H1 (cell line): Measurements from ENCODE around the gene ACOT11. TPM values are rescaled to one million over a fixed set of nuclear protein-coding genes. Genes with fewer than 3 reads are reported as not detected.

Experiments used
- ASH2L ChIP-seq: fragments of 200-600, 300-600 bp; sonication (generic); IDR thresholded peaks from one replicate; pipeline ENCODE4 v1.7.1; 2017; ENCODE audit warnings: low read length
- BACH1 ChIP-seq: IDR thresholded peaks from 2 replicates; pipeline ENCODE4 v1.6.1; 2012; ENCODE audit warnings: low read length, improper control_type of control experiment
- BRCA1 ChIP-seq: IDR thresholded peaks from 2 replicates; pipeline ENCODE4 v1.6.1; 2012; ENCODE audit warnings: low read depth, low read length, improper control_type of control experiment
- CBX5 ChIP-seq: fragments of 300-800, 300-1000 bp; sonication (generic); IDR thresholded peaks from 2 replicates; pipeline ENCODE4 v1.7.1; 2016; ENCODE audit warnings: antibody characterized with exemption, low read length, low read depth
- EGR1 ChIP-seq: IDR thresholded peaks from 2 replicates; pipeline ENCODE4 v1.6.1; 2011; ENCODE audit warnings: low read depth, low read length, borderline replicate concordance
- HDAC2 ChIP-seq, 2 experiments: fragments of 300-600 bp in 1 of 2; sonication (generic) in 1 of 2; IDR thresholded peaks; 2 replicates each; pipeline ENCODE4 v1.6.1; 2011 to 2012; ENCODE audit warnings: low read depth in 2 of 2, low read length in 2 of 2, mild to moderate bottlenecking in 2 of 2, moderate library complexity in 2 of 2, borderline replicate concordance in 1 of 2, inconsistent platforms in 1 of 2
- KDM4A ChIP-seq: IDR thresholded peaks from one replicate; pipeline ENCODE4 v1.7.1; 2012; ENCODE audit warnings: low read depth, mild to moderate bottlenecking, moderate library complexity, low read length, inconsistent platforms; ENCODE audit not compliant: severe bottlenecking
- NANOG ChIP-seq: IDR thresholded peaks from 2 replicates; pipeline ENCODE4 v1.6.1; 2011; ENCODE audit warnings: low read length, low read depth, mild to moderate bottlenecking, inconsistent platforms; ENCODE audit not compliant: insufficient read depth, poor library complexity, severe bottlenecking
- POU5F1 ChIP-seq: IDR thresholded peaks from 2 replicates; pipeline ENCODE4 v1.6.1; 2011; ENCODE audit warnings: low read depth, mild to moderate bottlenecking, low read length, moderate library complexity
- RAD21 ChIP-seq, 2 experiments: IDR thresholded peaks in 1 of 2; conservative IDR thresholded peaks in 1 of 2; 2 replicates each; pipeline ENCODE4 v1.6.1; 2011; ENCODE audit warnings: low read depth in 2 of 2, low read length in 2 of 2, improper control_type of control experiment in 1 of 2, inconsistent platforms in 1 of 2, mild to moderate bottlenecking in 1 of 2, moderate library complexity in 1 of 2
- RBBP5 ChIP-seq: IDR thresholded peaks from 2 replicates; pipeline ENCODE4 v1.7.1; 2012; ENCODE audit warnings: low read depth, mild to moderate bottlenecking, inconsistent platforms, low read length, moderate library complexity, borderline replicate concordance
- RFX5 ChIP-seq: IDR thresholded peaks from 2 replicates; pipeline ENCODE4 v1.6.1; 2011; ENCODE audit warnings: low read depth, low read length, improper control_type of control experiment, borderline replicate concordance
- SIRT6 ChIP-seq: IDR thresholded peaks from one replicate; pipeline ENCODE4 v1.7.1; 2012; ENCODE audit warnings: low read length, inconsistent platforms
- SIX5 ChIP-seq: IDR thresholded peaks from 2 replicates; pipeline ENCODE4 v1.6.1; 2011; ENCODE audit warnings: mild to moderate bottlenecking, low read depth, low read length
- TEAD4 ChIP-seq: IDR thresholded peaks from 2 replicates; pipeline ENCODE4 v1.6.1; 2012; ENCODE audit warnings: low read depth, low read length, inconsistent platforms, mixed read lengths
- YY1 ChIP-seq: IDR thresholded peaks from 2 replicates; pipeline ENCODE4 v1.6.1; 2011; ENCODE audit warnings: low read depth, mild to moderate bottlenecking, low read length
- polyA plus RNA-seq, 7 experiments: library from polyadenylated mRNA; depleted of rRNA in 3 of 7; stranded (reverse) in 5 of 7; unstranded in 2 of 7; fragments of >200 nt in 5 of 7; fragments of 200-250 nt in 2 of 7; gene quantifications; 1 replicate in 5 of 7; 2 replicates in 1 of 7; 4 replicates in 1 of 7; pipeline versions ENCODE4 v1.2.1 to v1.2.3, GENCODE V29; 2011 to 2013; ENCODE audit warnings: missing spikeins in 2 of 7, mixed read lengths in 2 of 7
- total RNA-seq: library from RNA; stranded (reverse); fragmentation: NEBNext Ultra II Directional; extraction: Animal tissue kit (Norgen Biotek cat#: 25700); gene quantifications from 2 replicates; pipeline ENCODE4 v1.2.1, GENCODE V29; 2021
- TF ChIP-seq, protein P1 (sequence below): IDR thresholded peaks from 2 replicates; pipeline ENCODE4 v1.6.1; 2011; ENCODE audit warnings: low read length, improper control_type of control experiment
- TF ChIP-seq, protein P2 (sequence below): IDR thresholded peaks from 2 replicates; pipeline ENCODE4 v1.6.1; 2012; ENCODE audit warnings: inconsistent platforms

Gene ACOT11
- total and polyA plus RNA-seq, 2 of the 8 experiments (the other 6 are each of a cell fraction or from before 2014, with no cell fraction given), result 3.8 to 4.5 TPM

DNA sequence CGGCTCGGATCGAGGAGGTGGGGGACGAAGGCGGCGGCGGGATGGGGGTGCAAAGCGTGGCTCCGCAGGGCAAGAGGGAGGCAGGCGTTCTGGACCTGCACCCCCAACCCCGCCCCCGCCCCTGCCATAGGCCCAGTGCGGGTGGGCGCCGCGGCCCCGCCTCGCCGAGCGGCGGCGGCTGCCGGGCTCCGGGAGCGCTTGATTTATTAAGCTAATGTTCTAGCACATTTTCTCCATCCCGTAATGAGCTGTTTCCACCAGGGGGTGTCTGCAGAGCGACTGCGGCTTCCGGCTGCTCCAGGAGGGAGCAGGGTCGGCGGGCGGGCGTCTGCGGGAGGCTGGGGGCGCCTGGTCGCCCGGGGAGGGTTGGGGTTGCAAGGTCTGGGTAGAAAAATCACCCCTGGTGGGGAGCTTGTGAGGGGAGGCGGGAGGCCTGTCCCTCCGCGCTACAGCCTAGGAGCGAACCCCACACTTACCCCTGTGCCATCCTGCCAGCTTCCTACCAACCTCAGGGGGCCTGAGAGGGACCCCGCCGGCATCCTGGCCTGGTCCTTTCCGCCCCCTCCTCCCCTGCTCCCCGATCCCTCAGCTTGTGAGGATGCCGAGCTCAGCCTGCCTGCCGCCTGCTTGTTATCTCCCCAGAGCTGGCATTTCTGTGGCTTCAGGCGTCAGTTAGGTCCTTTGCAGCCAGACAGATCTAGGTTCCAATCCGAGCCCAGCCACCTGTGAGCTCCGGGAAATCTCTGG lies 48.5 kb upstream of the ACOT11 start (continued):
- TF ChIP-seq NANOG, result no peak
- no peak for TF ChIP-seq YY1
- no peak for TF ChIP-seq EGR1
- TF ChIP-seq, protein P1, sequence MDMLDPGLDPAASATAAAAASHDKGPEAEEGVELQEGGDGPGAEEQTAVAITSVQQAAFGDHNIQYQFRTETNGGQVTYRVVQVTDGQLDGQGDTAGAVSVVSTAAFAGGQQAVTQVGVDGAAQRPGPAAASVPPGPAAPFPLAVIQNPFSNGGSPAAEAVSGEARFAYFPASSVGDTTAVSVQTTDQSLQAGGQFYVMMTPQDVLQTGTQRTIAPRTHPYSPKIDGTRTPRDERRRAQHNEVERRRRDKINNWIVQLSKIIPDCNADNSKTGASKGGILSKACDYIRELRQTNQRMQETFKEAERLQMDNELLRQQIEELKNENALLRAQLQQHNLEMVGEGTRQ, result no peak
- TF ChIP-seq RFX5, result no peak
- TF ChIP-seq CBX5, result no peak
- TF ChIP-seq HDAC2 (IDR thresholded peaks at IDR 0.05; ENCODE audit: borderline replicate concordance in 1 of 2, low read depth in 2 of 2, low read length in 2 of 2), result no peak
- peak; percentile 51 for TF ChIP-seq ASH2L
- TF ChIP-seq KDM4A, result no peak
- TF ChIP-seq RAD21 (IDR thresholded peaks at IDR 0.05 in 1 of 2, conservative IDR thresholded peaks at IDR 0.05 in 1 of 2; ENCODE audit: low read depth in 2 of 2, low read length in 2 of 2), result peak in 1 of 2 experiments; percentile 44; a peak in 2 of 4 replicates
- TF ChIP-seq SIRT6, result no peak
- TF ChIP-seq SIX5, result no peak
- no peak for TF ChIP-seq BRCA1
- 0 out of 2 replicates have a peak, but pooled peaks have one; percentile 1 for TF ChIP-seq TEAD4
- no peak for TF ChIP-seq BACH1
- no peak for TF ChIP-seq RBBP5
- TF ChIP-seq, protein P2, sequence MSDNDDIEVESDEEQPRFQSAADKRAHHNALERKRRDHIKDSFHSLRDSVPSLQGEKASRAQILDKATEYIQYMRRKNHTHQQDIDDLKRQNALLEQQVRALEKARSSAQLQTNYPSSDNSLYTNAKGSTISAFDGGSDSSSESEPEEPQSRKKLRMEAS, result no peak
- TF ChIP-seq POU5F1, result no peak
